SK-N-MC (cell line): ENCODE measurements around the gene IL12A.

ENCODE experiments used
- DNase-seq: peaks from one replicate; pipeline ENCODE4 v3.0.0-alpha.2; 2011; ENCODE audit warnings: low read depth, low spot score
- H3K27ac ChIP-seq: fragments of 200-600 bp; sonication (generic); 2 replicates; pipeline ENCODE4 v1.5.1; 2016; ENCODE audit warnings: mixed run types
- H3K36me3 ChIP-seq: fragments of 200-600 bp; sonication (generic); 2 replicates; pipeline ENCODE4 v1.6.1; 2017; ENCODE audit warnings: antibody characterized with exemption, low read length, mixed read lengths; ENCODE audit not compliant: insufficient read depth
- H3K4me3 ChIP-seq: fragments of 200-600 bp; sonication (generic); 2 replicates; pipeline ENCODE4 v1.5.1; 2016
- H3K9ac ChIP-seq: fragments of 200-600 bp; sonication (generic); 2 replicates; pipeline ENCODE4 v1.8.0; 2017; ENCODE audit warnings: mixed run types, mixed read lengths; ENCODE audit not compliant: insufficient read length
- H3K9me3 ChIP-seq: fragments of 200-600 bp; sonication (generic); 2 replicates; pipeline ENCODE4 v1.6.1; 2017; ENCODE audit warnings: low read depth, mild to moderate bottlenecking, antibody characterized with exemption, low read length, moderate library complexity, mixed read lengths
- EZH2 ChIP-seq: fragments of 200-600 bp; sonication (generic); IDR thresholded peaks from one replicate; pipeline ENCODE4 v1.6.1; 2017; ENCODE audit warnings: antibody characterized with exemption
- FOXP2 ChIP-seq: optimal IDR thresholded peaks from 2 replicates; pipeline ENCODE3; 2011; ENCODE audit warnings: mild to moderate bottlenecking, moderate library complexity; ENCODE audit not compliant: insufficient read depth; ENCODE audit errors: extremely low read length, control extremely low read depth
- POLR2AphosphoS5 ChIP-seq: IDR thresholded peaks from 2 replicates; pipeline ENCODE4 v1.6.1; 2012; ENCODE audit warnings: mild to moderate bottlenecking, low read depth, low read length, borderline replicate concordance

Gene IL12A

GRCh38 chr3:160001148-160001760 is 12.6 kb downstream of the IL12A start:
- no peak overlapping the region for H3K9ac ChIP-seq
- no peaks in the 10 kb centered on the region for H3K9me3 ChIP-seq
- H3K4me3 ChIP-seq, result no peak overlapping the region
- H3K27ac ChIP-seq, result no peak overlapping the region
- TF ChIP-seq POLR2AphosphoS5 (no peak), EZH2 (no peak), FOXP2 (no peak)
- no peak for DNase-seq
- no peaks in the 10 kb centered on the region for H3K36me3 ChIP-seq

GRCh38 chr3:160001850-160002623 is 13.4 kb downstream of the IL12A start:
- DNase-seq, result no peak
- TF ChIP-seq EZH2 (no peak), POLR2AphosphoS5 (no peak)
- Histone ChIP-seq H3K27ac (no peak overlapping the region), H3K36me3 (no peaks in the 10 kb centered on the region), H3K9me3 (no peaks in the 10 kb centered on the region), H3K9ac (no peak overlapping the region), H3K4me3 (no peak overlapping the region)

- Histone ChIP-seq H3K9me3 (no peaks in the 10 kb centered on the region), H3K27ac (no peak overlapping the region), H3K4me3 (no peak overlapping the region), H3K36me3 (no peaks in the 10 kb centered on the region), H3K9ac (no peak overlapping the region)
- DNase-seq, result no peak
- TF ChIP-seq FOXP2, result no peak
- TF ChIP-seq POLR2AphosphoS5, result no peak
- no peak for TF ChIP-seq EZH2
Observed at GRCh38 chr3:160003520-160004128, 15.0 kb downstream of the IL12A start.

GRCh38 chr3:160005004-160005403 is 16.4 kb downstream of the IL12A start:
- Histone ChIP-seq H3K9me3 (no peaks in the 10 kb centered on the region), H3K4me3 (no peak overlapping the region), H3K36me3 (no peaks in the 10 kb centered on the region), H3K9ac (no peak overlapping the region), H3K27ac (no peak overlapping the region)
- DNase-seq, result no peak
- TF ChIP-seq EZH2 (no peak), FOXP2 (no peak), POLR2AphosphoS5 (no peak)

- H3K9ac ChIP-seq, result no peak overlapping the region
- no peak for DNase-seq
- no peak overlapping the region for H3K27ac ChIP-seq
- H3K9me3 ChIP-seq, result no peaks in the 10 kb centered on the region
- TF ChIP-seq POLR2AphosphoS5 (no peak), EZH2 (no peak), FOXP2 (no peak)
- no peak overlapping the region for H3K4me3 ChIP-seq
- no peaks in the 10 kb centered on the region for H3K36me3 ChIP-seq
Observed at GRCh38 chr3:160006282-160007163, 17.9 kb downstream of the IL12A start.

- TF ChIP-seq EZH2 (no peak), FOXP2 (no peak), POLR2AphosphoS5 (no peak)
- H3K36me3 ChIP-seq, result no peaks in the 10 kb centered on the region
- no peak for DNase-seq
- H3K9me3 ChIP-seq, result no peaks in the 10 kb centered on the region
- no peak overlapping the region for H3K27ac ChIP-seq
- no peak overlapping the region for H3K4me3 ChIP-seq
- no peak overlapping the region for H3K9ac ChIP-seq
Observed at GRCh38 chr3:160008961-160009360, 20.3 kb downstream of the IL12A start.

- no peak overlapping the region for H3K9ac ChIP-seq
- no peak overlapping the region for H3K27ac ChIP-seq
- H3K9me3 ChIP-seq, result no peaks in the 10 kb centered on the region
- TF ChIP-seq FOXP2, result no peak
- TF ChIP-seq POLR2AphosphoS5, result no peak
- TF ChIP-seq EZH2, result no peak
- no peak for DNase-seq
- H3K4me3 ChIP-seq, result no peak overlapping the region
- no peaks in the 10 kb centered on the region for H3K36me3 ChIP-seq
Observed at GRCh38 chr3:160009525-160009924, 20.9 kb downstream of the IL12A start.

GRCh38 chr3:160010578-160010977 is 21.9 kb downstream of the IL12A start:
- Histone ChIP-seq H3K36me3 (no peaks in the 10 kb centered on the region), H3K4me3 (no peak overlapping the region), H3K9ac (no peak overlapping the region), H3K27ac (no peak overlapping the region), H3K9me3 (no peaks in the 10 kb centered on the region)
- no peak for TF ChIP-seq POLR2AphosphoS5
- no peak for TF ChIP-seq FOXP2
- no peak for TF ChIP-seq EZH2
- DNase-seq, result no peak
